ENCODE results near the gene LIM2.
A peak's percentile ranks its signal among the peaks of the same experiment; 100 is the strongest.
"Not testable (repeated sequence)": the region's sequence is repeated elsewhere in the genome, so short reads cannot be mapped to it uniquely, and the experiment has no call there.

LIM2 gene

GRCh38 chr19:51387924-51388389 is at the start of gene LIM2:
LIM2 (minus strand) TSS chr19:51387974; CDS start chr19:51387443, 531 bp downstream.
- no peak for DNase-seq (ENCODE audit: low read depth in 2 of 2)

- DNase-seq (ENCODE audit: low read depth in 2 of 2): no peak
Measured at GRCh38 chr19:51434456-51434855, 46.7 kb upstream of the LIM2 start.

- DNase-seq (ENCODE audit: low read depth in 2 of 2): no peak
Measured at GRCh38 chr19:51433043-51433442, 45.3 kb upstream of the LIM2 start.

GRCh38 chr19:51431124-51431523 is 43.4 kb upstream of the LIM2 start:
- DNase-seq (ENCODE audit: low read depth in 2 of 2): no peak

- no peak for DNase-seq (ENCODE audit: low read depth in 2 of 2)
Measured at GRCh38 chr19:51430221-51430620, 42.4 kb upstream of the LIM2 start.

GRCh38 chr19:51427201-51427600 is 39.4 kb upstream of the LIM2 start:
- DNase-seq (ENCODE audit: low read depth in 2 of 2): no peak

GRCh38 chr19:51422053-51422448 is 34.3 kb upstream of the LIM2 start:
- peak; percentile 63 to 76 for DNase-seq (ENCODE audit: low read depth in 2 of 2)

GRCh38 chr19:51421229-51422052 is 33.7 kb upstream of the LIM2 start:
- no peak for DNase-seq (ENCODE audit: low read depth in 2 of 2)

GRCh38 chr19:51420511-51420910 is 32.7 kb upstream of the LIM2 start:
- not testable (repeated sequence) for DNase-seq (ENCODE audit: low read depth in 2 of 2)

GRCh38 chr19:51418707-51419106 is 30.9 kb upstream of the LIM2 start:
- no peak for DNase-seq (ENCODE audit: low read depth in 2 of 2)

- no peak for DNase-seq (ENCODE audit: low read depth in 2 of 2)
Measured at GRCh38 chr19:51417810-51418157, 30.0 kb upstream of the LIM2 start.

GRCh38 chr19:51417107-51417809 is 29.5 kb upstream of the LIM2 start, which contains the start of gene SIGLEC10:
SIGLEC10 (minus strand) TSS chr19:51417642; CDS start chr19:51417581, 61 bp downstream.
- no peak for DNase-seq (ENCODE audit: low read depth in 2 of 2)

GRCh38 chr19:51416422-51416821 is 28.6 kb upstream of the LIM2 start:
- not testable (repeated sequence) for DNase-seq (ENCODE audit: low read depth in 2 of 2)

- DNase-seq (ENCODE audit: low read depth in 2 of 2): no peak
Measured at GRCh38 chr19:51415187-51415586, 27.4 kb upstream of the LIM2 start.

GRCh38 chr19:51410950-51411748 is 23.4 kb upstream of the LIM2 start:
- DNase-seq (ENCODE audit: low read depth in 2 of 2): no peak

GRCh38 chr19:51407511-51408131 is 19.8 kb upstream of the LIM2 start:
- DNase-seq (ENCODE audit: low read depth in 2 of 2): no peak

- no peak for DNase-seq (ENCODE audit: low read depth in 2 of 2)
Measured at GRCh38 chr19:51402117-51402516, 14.3 kb upstream of the LIM2 start.

GRCh38 chr19:51399936-51400335 is 12.2 kb upstream of the LIM2 start:
- DNase-seq (ENCODE audit: low read depth in 2 of 2): not testable (repeated sequence)

- DNase-seq (ENCODE audit: low read depth in 2 of 2): no peak
Measured at GRCh38 chr19:51399231-51399630, 11.5 kb upstream of the LIM2 start.

GRCh38 chr19:51398096-51398704 is 10.4 kb upstream of the LIM2 start:
- DNase-seq (ENCODE audit: low read depth in 2 of 2): no peak

GRCh38 chr19:51397453-51397852 is 9.7 kb upstream of the LIM2 start:
- not testable (repeated sequence) for DNase-seq (ENCODE audit: low read depth in 2 of 2)
